HG03108 (cell line): ENCODE data around the gene ABCC2.
"Not testable (repeated sequence)": the region's sequence is repeated elsewhere in the genome, so short reads cannot be mapped to it uniquely, and the experiment has no call there.

Experiments used
- ATAC-seq: cut with Tn5 transposase; IDR thresholded peaks from one replicate; pipeline ENCODE4 v1.9.1; 2021; ENCODE audit warnings: moderate library complexity; ENCODE audit not compliant: unreplicated experiment

Gene ABCC2

GRCh38 chr10:99851825-99852224 lies 69.4 kb downstream of the ABCC2 start:
- ATAC-seq, result no peak

GRCh38 chr10:99852481-99853213 lies 70.2 kb downstream of the ABCC2 start:
- no peak for ATAC-seq

GRCh38 chr10:99853655-99854054 lies 71.2 kb downstream of the ABCC2 start:
- no peak for ATAC-seq

- ATAC-seq, result no peak
These were observed 72.4 kb downstream of the ABCC2 start for GRCh38 chr10:99854860-99855259.

- no peak for ATAC-seq
These were observed 73.1 kb downstream of the ABCC2 start for GRCh38 chr10:99855479-99856071.

- no peak for ATAC-seq
These were observed 76.4 kb downstream of the ABCC2 start for GRCh38 chr10:99858849-99859248.

- ATAC-seq, result no peak
These were observed 77.1 kb downstream of the ABCC2 start for GRCh38 chr10:99859585-99859984.

GRCh38 chr10:99860466-99860865 lies 78.0 kb downstream of the ABCC2 start:
- ATAC-seq, result no peak

- ATAC-seq, result not testable (repeated sequence)
These were observed 81.2 kb downstream of the ABCC2 start for GRCh38 chr10:99863535-99864240.

GRCh38 chr10:99867250-99867649 lies 84.8 kb downstream of the ABCC2 start:
- not testable (repeated sequence) for ATAC-seq

GRCh38 chr10:99869581-99870122 lies 87.2 kb downstream of the ABCC2 start:
- ATAC-seq, result no peak

- no peak for ATAC-seq
These were observed 87.8 kb downstream of the ABCC2 start for GRCh38 chr10:99870123-99870730.

GRCh38 chr10:99872367-99873162 lies 90.1 kb downstream of the ABCC2 start:
- ATAC-seq, result no peak

- no peak for ATAC-seq
These were observed 91.4 kb downstream of the ABCC2 start for GRCh38 chr10:99873846-99874245.

- no peak for ATAC-seq
These were observed 92.1 kb downstream of the ABCC2 start for GRCh38 chr10:99874341-99875085.

GRCh38 chr10:99875473-99875872 lies 93.0 kb downstream of the ABCC2 start:
- ATAC-seq, result no peak

GRCh38 chr10:99880080-99880835 lies 97.8 kb downstream of the ABCC2 start:
- ATAC-seq, result no peak

- no peak for ATAC-seq
These were observed 98.9 kb downstream of the ABCC2 start for GRCh38 chr10:99881371-99881770.

- ATAC-seq, result no peak
These were observed 101.1 kb downstream of the ABCC2 start for GRCh38 chr10:99883523-99883922.
